ENCODE data around the gene SPAG16.

Gene SPAG16

DNA sequence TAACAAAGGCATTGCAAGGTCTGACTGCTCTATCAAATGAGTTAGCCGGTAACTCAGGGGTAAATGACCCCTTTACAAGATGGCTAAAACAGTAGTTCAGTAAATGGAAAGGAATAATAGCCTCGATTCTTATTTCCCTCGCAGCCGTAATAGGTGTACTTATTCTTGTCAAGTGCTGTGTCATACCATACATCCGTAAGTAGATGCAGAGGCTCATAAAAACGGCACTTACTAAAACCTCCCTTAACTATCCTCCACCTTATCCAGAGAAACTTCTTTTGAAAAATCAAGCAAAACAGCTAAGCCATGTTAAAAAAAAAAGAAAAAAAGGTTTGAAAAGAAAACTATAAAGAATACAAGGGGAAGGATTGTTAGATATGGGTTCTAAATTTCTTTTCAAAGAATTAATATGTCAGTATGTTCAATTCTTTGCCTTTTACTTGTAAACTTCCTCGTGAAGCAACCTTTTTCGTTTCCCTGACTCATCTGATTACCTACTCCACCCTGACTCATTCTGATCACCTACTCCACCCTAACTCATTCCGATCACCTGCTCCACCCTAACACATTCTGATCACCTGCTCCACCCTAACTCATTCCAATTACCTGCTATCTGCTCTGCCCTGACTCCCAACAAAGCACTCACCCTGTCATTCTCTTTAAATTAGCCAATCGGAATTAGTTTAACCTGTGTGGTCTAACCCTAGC lies 127.5 kb downstream of the SPAG16 start:
- H3K4me1 ChIP-seq (ENCODE audit: insufficient read depth, insufficient read length), result no peaks in the 10 kb centered on the region
- H3K9me3 ChIP-seq (ENCODE audit: insufficient read depth, low read length), result no peaks in the 10 kb centered on the region
- DNase-seq (ENCODE audit: low read depth, low spot score), result no peak
- H3K4me3 ChIP-seq (ENCODE audit: insufficient read length, low read depth), result no peak overlapping the region
- H3K27me3 ChIP-seq (ENCODE audit: insufficient read depth, insufficient read length), result no peaks in the 10 kb centered on the region
- TF ChIP-seq YY1 (IDR thresholded peaks at IDR 0.05; ENCODE audit: insufficient read depth, insufficient read length) (no peak), ZNF274 (IDR thresholded peaks at IDR 0.05; ENCODE audit: low read depth, low read length) (no peak), SUZ12 (IDR thresholded peaks at IDR 0.05; ENCODE audit: extremely low read depth, insufficient read depth, insufficient read length) (no peak)
- no peak overlapping the region for H3K9ac ChIP-seq (ENCODE audit: insufficient read length, low read depth)
- no peaks in the 10 kb centered on the region for H3K36me3 ChIP-seq (ENCODE audit: insufficient read depth, insufficient read length, low read length)

DNA sequence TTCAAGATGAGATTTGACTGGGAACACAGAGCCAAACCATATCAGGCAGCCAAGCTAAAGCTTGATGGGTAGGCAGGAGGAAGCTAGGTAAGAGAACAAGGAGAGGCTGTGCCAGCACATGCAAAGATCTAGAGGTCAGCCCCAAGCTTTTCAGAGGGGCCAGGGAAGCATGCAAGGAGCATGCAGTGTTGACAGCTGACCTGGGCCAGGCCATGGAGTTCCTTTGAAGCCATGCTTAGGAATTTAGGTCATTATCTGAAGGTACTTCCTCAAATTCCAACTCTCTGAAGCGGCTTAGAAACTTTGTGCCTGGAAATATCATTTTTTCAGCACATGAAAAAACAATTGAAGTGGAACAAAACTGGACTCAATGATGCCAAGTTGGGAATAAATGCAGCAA lies 130.8 kb downstream of the SPAG16 start:
- Histone ChIP-seq H3K4me1 (ENCODE audit: insufficient read depth, insufficient read length) (no peaks in the 10 kb centered on the region), H3K27me3 (ENCODE audit: insufficient read depth, insufficient read length) (no peaks in the 10 kb centered on the region), H3K9me3 (ENCODE audit: insufficient read depth, low read length) (no peaks in the 10 kb centered on the region), H3K4me3 (ENCODE audit: insufficient read length, low read depth) (no peak overlapping the region), H3K9ac (ENCODE audit: insufficient read length, low read depth) (no peak overlapping the region), H3K36me3 (ENCODE audit: insufficient read depth, insufficient read length, low read length) (no peaks in the 10 kb centered on the region)
- no peak for TF ChIP-seq ZNF274 (IDR thresholded peaks at IDR 0.05; ENCODE audit: low read depth, low read length)
- no peak for TF ChIP-seq YY1 (IDR thresholded peaks at IDR 0.05; ENCODE audit: insufficient read depth, insufficient read length)
- TF ChIP-seq SUZ12 (IDR thresholded peaks at IDR 0.05; ENCODE audit: extremely low read depth, insufficient read depth, insufficient read length), result no peak
- DNase-seq (ENCODE audit: low read depth, low spot score), result no peak

GRCh38 chr2:213416832-213417231 lies 132.6 kb downstream of the SPAG16 start:
- DNase-seq (ENCODE audit: low read depth, low spot score), result no peak
- no peaks in the 10 kb centered on the region for H3K36me3 ChIP-seq (ENCODE audit: insufficient read depth, insufficient read length, low read length)
- H3K4me1 ChIP-seq (ENCODE audit: insufficient read depth, insufficient read length), result no peaks in the 10 kb centered on the region
- H3K4me3 ChIP-seq (ENCODE audit: insufficient read length, low read depth), result no peak overlapping the region
- TF ChIP-seq ZNF274 (IDR thresholded peaks at IDR 0.05; ENCODE audit: low read depth, low read length) (no peak), YY1 (IDR thresholded peaks at IDR 0.05; ENCODE audit: insufficient read depth, insufficient read length) (no peak), SUZ12 (IDR thresholded peaks at IDR 0.05; ENCODE audit: extremely low read depth, insufficient read depth, insufficient read length) (no peak)
- no peaks in the 10 kb centered on the region for H3K27me3 ChIP-seq (ENCODE audit: insufficient read depth, insufficient read length)
- no peak overlapping the region for H3K9ac ChIP-seq (ENCODE audit: insufficient read length, low read depth)
- H3K9me3 ChIP-seq (ENCODE audit: insufficient read depth, low read length), result peaks cover 10% of the 10 kb centered on the region; the same call in 1 of the 2 replicates

DNA sequence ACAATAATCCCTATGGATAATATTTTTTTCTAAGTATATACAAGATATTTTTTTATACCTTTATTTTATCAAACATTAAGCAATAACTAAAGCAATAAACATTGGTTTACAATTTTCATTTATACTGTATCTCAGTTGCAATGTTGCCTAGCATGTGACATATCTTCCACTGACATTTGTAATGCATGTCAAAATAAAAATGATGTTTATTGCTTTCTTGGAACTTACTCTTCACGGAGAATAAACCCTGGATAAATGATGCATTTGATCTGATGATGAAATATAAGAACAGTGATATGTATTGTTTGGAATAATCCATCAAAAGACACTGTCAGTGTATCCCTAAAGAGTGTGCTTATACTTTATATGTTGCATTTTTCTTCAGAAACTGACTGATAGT lies 135.7 kb downstream of the SPAG16 start:
- TF ChIP-seq ZNF274 (IDR thresholded peaks at IDR 0.05; ENCODE audit: low read depth, low read length) (no peak), SUZ12 (IDR thresholded peaks at IDR 0.05; ENCODE audit: extremely low read depth, insufficient read depth, insufficient read length) (no peak), YY1 (IDR thresholded peaks at IDR 0.05; ENCODE audit: insufficient read depth, insufficient read length) (no peak)
- no peak for DNase-seq (ENCODE audit: low read depth, low spot score)
- no peaks in the 10 kb centered on the region for H3K4me1 ChIP-seq (ENCODE audit: insufficient read depth, insufficient read length)
- no peaks in the 10 kb centered on the region for H3K27me3 ChIP-seq (ENCODE audit: insufficient read depth, insufficient read length)
- no peak overlapping the region for H3K4me3 ChIP-seq (ENCODE audit: insufficient read length, low read depth)
- H3K9me3 ChIP-seq (ENCODE audit: insufficient read depth, low read length), result peaks cover 15% of the 10 kb centered on the region; the same call in 1 of the 2 replicates
- H3K36me3 ChIP-seq (ENCODE audit: insufficient read depth, insufficient read length, low read length), result no peaks in the 10 kb centered on the region
- no peak overlapping the region for H3K9ac ChIP-seq (ENCODE audit: insufficient read length, low read depth)

- no peak for DNase-seq (ENCODE audit: low read depth, low spot score)
- no peaks in the 10 kb centered on the region for H3K36me3 ChIP-seq (ENCODE audit: insufficient read depth, insufficient read length, low read length)
These were observed 136.6 kb downstream of the SPAG16 start for GRCh38 chr2:213420828-213421385.

GRCh38 chr2:213422211-213422610 lies 137.9 kb downstream of the SPAG16 start:
- H3K9ac ChIP-seq (ENCODE audit: insufficient read length, low read depth), result no peak overlapping the region
- TF ChIP-seq YY1 (IDR thresholded peaks at IDR 0.05; ENCODE audit: insufficient read depth, insufficient read length), result no peak
- TF ChIP-seq ZNF274 (IDR thresholded peaks at IDR 0.05; ENCODE audit: low read depth, low read length), result no peak
- no peak for TF ChIP-seq SUZ12 (IDR thresholded peaks at IDR 0.05; ENCODE audit: extremely low read depth, insufficient read depth, insufficient read length)
- no peaks in the 10 kb centered on the region for H3K4me1 ChIP-seq (ENCODE audit: insufficient read depth, insufficient read length)
- H3K4me3 ChIP-seq (ENCODE audit: insufficient read length, low read depth), result no peak overlapping the region
- no peak for DNase-seq (ENCODE audit: low read depth, low spot score)
- no peaks in the 10 kb centered on the region for H3K36me3 ChIP-seq (ENCODE audit: insufficient read depth, insufficient read length, low read length)
- no peaks in the 10 kb centered on the region for H3K27me3 ChIP-seq (ENCODE audit: insufficient read depth, insufficient read length)
- peaks cover 15% of the 10 kb centered on the region; the same call in 1 of the 2 replicates for H3K9me3 ChIP-seq (ENCODE audit: insufficient read depth, low read length)

More at GRCh38 chr2:213420828-213421385, 136.6 kb downstream of the SPAG16 start:
- TF ChIP-seq SUZ12 (IDR thresholded peaks at IDR 0.05; ENCODE audit: extremely low read depth, insufficient read depth, insufficient read length) (no peak), YY1 (IDR thresholded peaks at IDR 0.05; ENCODE audit: insufficient read depth, insufficient read length) (no peak), ZNF274 (IDR thresholded peaks at IDR 0.05; ENCODE audit: low read depth, low read length) (no peak)
- Histone ChIP-seq H3K27me3 (ENCODE audit: insufficient read depth, insufficient read length) (no peaks in the 10 kb centered on the region), H3K9ac (ENCODE audit: insufficient read length, low read depth) (no peak overlapping the region), H3K4me3 (ENCODE audit: insufficient read length, low read depth) (no peak overlapping the region), H3K4me1 (ENCODE audit: insufficient read depth, insufficient read length) (no peaks in the 10 kb centered on the region), H3K9me3 (ENCODE audit: insufficient read depth, low read length) (peaks cover 15% of the 10 kb centered on the region; the same call in 1 of the 2 replicates)

- H3K9ac ChIP-seq (ENCODE audit: insufficient read length, low read depth), result no peak overlapping the region
- TF ChIP-seq SUZ12 (IDR thresholded peaks at IDR 0.05; ENCODE audit: extremely low read depth, insufficient read depth, insufficient read length) (no peak), YY1 (IDR thresholded peaks at IDR 0.05; ENCODE audit: insufficient read depth, insufficient read length) (no peak), ZNF274 (IDR thresholded peaks at IDR 0.05; ENCODE audit: low read depth, low read length) (no peak)
These were observed 141.4 kb downstream of the SPAG16 start for GRCh38 chr2:213425618-213426017.

More at GRCh38 chr2:213425618-213426017, 141.4 kb downstream of the SPAG16 start:
- no peaks in the 10 kb centered on the region for H3K36me3 ChIP-seq (ENCODE audit: insufficient read depth, insufficient read length, low read length)
- no peaks in the 10 kb centered on the region for H3K27me3 ChIP-seq (ENCODE audit: insufficient read depth, insufficient read length)
- peaks cover 19% of the 10 kb centered on the region; the same call in 1 of the 2 replicates for H3K9me3 ChIP-seq (ENCODE audit: insufficient read depth, low read length)
- H3K4me3 ChIP-seq (ENCODE audit: insufficient read length, low read depth), result no peak overlapping the region
- DNase-seq (ENCODE audit: low read depth, low spot score), result no peak
- no peaks in the 10 kb centered on the region for H3K4me1 ChIP-seq (ENCODE audit: insufficient read depth, insufficient read length)

Measured in NT2/D1 (cell line).